Mesothelial cell of epicardium (in vitro differentiated cells): ENCODE data around the gene WDR74. TPM values are rescaled to one million over a fixed set of nuclear protein-coding genes. Genes with fewer than 3 reads are reported as not detected.
"Not testable (repeated sequence)": the region's sequence is repeated elsewhere in the genome, so short reads cannot be mapped to it uniquely, and the experiment has no call there.

Source experiments
- DNase-seq, 2 experiments: peaks; one replicate each; pipeline ENCODE4 v3.0.0; 2021; ENCODE audit warnings: low spot score in 2 of 2; ENCODE audit not compliant: unreplicated experiment in 2 of 2
- H3K27ac Mint-ChIP-seq: 2 replicates; pipeline ENCODE4 v1.8.0; 2021; ENCODE audit warnings: mixed read lengths
- H3K27me3 Mint-ChIP-seq: 2 replicates; pipeline ENCODE4 v1.8.0; 2021; ENCODE audit warnings: low read depth, mixed read lengths
- H3K36me3 Mint-ChIP-seq: 2 replicates; pipeline ENCODE4 v1.8.0; 2021; ENCODE audit warnings: mixed read lengths
- H3K4me1 Mint-ChIP-seq: 2 replicates; pipeline ENCODE4 v1.8.0; 2021; ENCODE audit warnings: mixed read lengths
- H3K4me3 Mint-ChIP-seq: 2 replicates; pipeline ENCODE4 v1.8.0; 2021; ENCODE audit warnings: mild to moderate bottlenecking, moderate library complexity, mixed read lengths
- H3K9me3 Mint-ChIP-seq: 2 replicates; pipeline ENCODE4 v1.8.0; 2021; ENCODE audit warnings: mixed read lengths
- total RNA-seq: library from RNA; stranded (reverse); gene quantifications from 3 replicates; pipeline ENCODE4 v1.2.1, GENCODE V29; 2021
- TF ChIP-seq, protein P1 (sequence below): fragments of 200-600 bp; sonication (generic); IDR thresholded peaks from one replicate; pipeline ENCODE4 v1.5.0; 2021; ENCODE audit warnings: antibody characterized with exemption; ENCODE audit not compliant: unreplicated experiment

The WDR74 gene
- total RNA-seq, 1 donor from 2014 or later = 63.7 TPM

DNA sequence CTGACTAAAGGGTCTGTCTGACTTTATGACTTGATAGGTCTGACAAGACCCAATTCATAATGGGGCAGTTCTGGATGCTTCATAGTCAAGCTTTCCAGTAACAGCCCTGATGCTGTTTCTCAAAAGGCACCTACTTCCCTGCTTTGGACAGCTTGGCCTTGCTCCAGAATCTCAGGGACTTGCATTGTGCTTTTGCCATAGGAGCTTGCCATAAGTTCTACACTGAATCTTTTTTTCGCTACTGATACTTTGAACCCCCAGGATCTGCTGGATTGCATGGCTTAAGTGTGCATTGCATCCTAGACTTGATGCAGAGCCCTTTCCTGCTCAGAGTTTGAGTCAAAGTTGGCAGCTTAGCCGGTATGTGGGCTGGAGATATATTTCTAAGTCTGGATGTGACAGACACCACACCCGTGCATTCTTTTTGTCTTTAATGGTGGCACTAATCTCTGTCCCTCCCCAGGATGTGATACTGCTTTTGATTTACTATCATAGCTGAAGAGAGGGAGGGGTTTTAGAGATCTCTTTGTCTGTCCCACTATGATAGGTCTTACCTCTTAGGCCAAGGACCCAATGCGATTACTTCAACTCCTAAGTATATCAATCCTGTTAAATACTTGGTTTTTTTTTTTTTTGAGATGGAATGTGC lies 24.4 kb upstream of the WDR74 start:
- H3K4me3 Mint-ChIP-seq = no peak overlapping the region
- H3K27ac Mint-ChIP-seq = peak overlapping the region; percentile 52
- H3K4me1 Mint-ChIP-seq = peaks cover 41% of the 10 kb centered on the region
- no peaks in the 10 kb centered on the region for H3K9me3 Mint-ChIP-seq
- TF ChIP-seq, protein P1, sequence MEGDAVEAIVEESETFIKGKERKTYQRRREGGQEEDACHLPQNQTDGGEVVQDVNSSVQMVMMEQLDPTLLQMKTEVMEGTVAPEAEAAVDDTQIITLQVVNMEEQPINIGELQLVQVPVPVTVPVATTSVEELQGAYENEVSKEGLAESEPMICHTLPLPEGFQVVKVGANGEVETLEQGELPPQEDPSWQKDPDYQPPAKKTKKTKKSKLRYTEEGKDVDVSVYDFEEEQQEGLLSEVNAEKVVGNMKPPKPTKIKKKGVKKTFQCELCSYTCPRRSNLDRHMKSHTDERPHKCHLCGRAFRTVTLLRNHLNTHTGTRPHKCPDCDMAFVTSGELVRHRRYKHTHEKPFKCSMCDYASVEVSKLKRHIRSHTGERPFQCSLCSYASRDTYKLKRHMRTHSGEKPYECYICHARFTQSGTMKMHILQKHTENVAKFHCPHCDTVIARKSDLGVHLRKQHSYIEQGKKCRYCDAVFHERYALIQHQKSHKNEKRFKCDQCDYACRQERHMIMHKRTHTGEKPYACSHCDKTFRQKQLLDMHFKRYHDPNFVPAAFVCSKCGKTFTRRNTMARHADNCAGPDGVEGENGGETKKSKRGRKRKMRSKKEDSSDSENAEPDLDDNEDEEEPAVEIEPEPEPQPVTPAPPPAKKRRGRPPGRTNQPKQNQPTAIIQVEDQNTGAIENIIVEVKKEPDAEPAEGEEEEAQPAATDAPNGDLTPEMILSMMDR = no peak
- DNase-seq = no peak
- H3K27me3 Mint-ChIP-seq = no peaks in the 10 kb centered on the region
- peaks cover 1% of the 10 kb centered on the region for H3K36me3 Mint-ChIP-seq

DNA sequence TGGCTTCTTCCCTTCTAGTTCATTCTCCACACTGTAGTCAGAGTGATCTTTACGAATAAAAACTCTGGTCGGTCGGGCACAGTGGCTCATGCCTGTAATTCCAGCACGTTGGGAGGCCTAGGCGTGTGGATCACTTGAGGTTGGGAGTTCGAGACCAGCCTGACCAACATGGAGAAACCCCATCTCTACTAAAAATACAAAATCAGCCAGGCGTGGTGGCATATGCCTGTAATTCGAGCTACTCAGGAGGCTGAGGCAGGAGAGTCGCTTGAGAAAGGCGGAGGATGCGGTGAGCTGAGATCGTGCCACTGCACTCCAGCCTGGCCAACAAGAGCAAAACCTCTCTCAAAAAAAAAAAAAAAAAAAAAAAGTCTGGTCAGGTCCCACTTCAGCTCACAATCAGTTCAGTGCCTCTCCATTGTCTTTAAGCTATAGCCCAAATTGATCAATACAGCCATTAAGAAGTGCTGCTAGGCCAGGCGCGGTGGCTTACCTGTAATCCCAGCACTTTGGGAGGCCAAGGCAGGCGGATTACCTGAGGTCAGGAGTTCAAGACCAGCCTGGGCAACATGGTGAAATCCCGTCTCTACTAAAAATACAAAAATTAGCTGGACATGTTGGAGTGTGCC lies 22.3 kb upstream of the WDR74 start:
- not testable (repeated sequence) for H3K27me3 Mint-ChIP-seq, H3K4me3 Mint-ChIP-seq, H3K36me3 Mint-ChIP-seq, DNase-seq, H3K9me3 Mint-ChIP-seq
- H3K4me1 Mint-ChIP-seq = peaks cover 59% of the 10 kb centered on the region
- H3K27ac Mint-ChIP-seq = peak overlapping the region; percentile 71

DNA sequence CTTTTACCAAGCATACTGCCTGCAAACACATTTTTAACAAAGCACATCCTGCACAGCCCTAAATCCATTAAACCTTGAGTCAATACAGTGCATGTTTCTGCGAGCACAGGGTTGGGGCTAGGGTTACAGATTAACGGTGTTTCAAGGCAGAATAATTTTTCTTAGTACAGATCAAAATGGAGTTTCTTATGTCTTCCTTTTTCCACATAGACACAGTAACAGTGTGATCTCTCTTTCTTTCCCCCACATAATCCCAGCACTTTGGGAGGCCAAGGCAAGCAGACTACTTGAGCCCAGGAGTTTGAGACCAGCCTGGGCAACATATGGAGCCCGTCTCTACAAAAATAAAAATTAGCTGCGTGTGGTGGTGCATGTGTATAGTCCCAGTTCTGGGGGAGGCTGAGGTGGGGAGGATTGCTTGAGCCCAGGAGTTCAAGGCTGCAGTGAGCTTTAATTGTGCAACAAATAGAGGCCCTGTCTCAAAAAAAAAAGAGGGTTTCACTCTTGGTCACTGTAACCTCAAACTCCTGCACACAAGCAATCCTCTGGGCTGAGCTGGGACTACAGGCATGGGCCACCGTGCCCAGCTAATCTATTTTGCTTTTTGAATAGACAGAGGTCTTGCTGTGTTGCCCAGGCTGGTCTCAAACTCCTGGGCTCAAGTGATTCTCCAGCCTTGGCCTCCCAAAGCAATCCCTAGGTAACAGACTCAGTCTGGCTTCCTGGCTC lies 21.6 kb upstream of the WDR74 start:
- Mint-ChIP-seq H3K4me1 (peaks cover 65% of the 10 kb centered on the region), H3K4me3 (peak overlapping the region; percentile 15), H3K27ac (peak overlapping the region; percentile 95)

DNA sequence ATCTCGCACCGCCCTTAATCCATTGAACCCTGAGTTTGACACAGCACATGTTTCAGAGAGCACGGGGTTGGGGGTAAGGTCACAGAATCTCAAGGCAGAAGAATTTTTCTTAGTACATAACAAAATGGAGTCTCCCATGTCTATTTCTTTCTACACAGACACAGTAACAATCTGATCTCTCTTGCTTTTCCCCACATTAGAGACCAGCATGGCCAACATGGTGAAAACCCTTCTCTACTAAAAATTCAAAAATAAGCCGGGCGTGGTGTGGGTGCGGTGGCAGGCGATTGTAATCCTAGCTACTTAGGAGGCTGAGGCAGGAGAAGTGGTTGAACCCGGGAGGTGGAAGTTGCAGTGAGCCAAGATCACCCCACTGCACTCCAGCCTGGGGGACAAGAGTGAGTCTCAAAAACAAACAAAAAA lies 19.9 kb upstream of the WDR74 start:
- Mint-ChIP-seq H3K4me1 (peaks cover 72% of the 10 kb centered on the region), H3K4me3 (peak overlapping the region; percentile 18), H3K27ac (peak overlapping the region; percentile 95)
- H3K9me3 Mint-ChIP-seq, H3K27me3 Mint-ChIP-seq, DNase-seq, H3K36me3 Mint-ChIP-seq: not testable (repeated sequence)

More for the DNA sequence above, 21.6 kb upstream of the WDR74 start:
- Mint-ChIP-seq H3K27me3 (no peaks in the 10 kb centered on the region), H3K9me3 (no peaks in the 10 kb centered on the region), H3K36me3 (no peaks in the 10 kb centered on the region)
- TF ChIP-seq, protein P1 = no peak
- no peak for DNase-seq

DNA sequence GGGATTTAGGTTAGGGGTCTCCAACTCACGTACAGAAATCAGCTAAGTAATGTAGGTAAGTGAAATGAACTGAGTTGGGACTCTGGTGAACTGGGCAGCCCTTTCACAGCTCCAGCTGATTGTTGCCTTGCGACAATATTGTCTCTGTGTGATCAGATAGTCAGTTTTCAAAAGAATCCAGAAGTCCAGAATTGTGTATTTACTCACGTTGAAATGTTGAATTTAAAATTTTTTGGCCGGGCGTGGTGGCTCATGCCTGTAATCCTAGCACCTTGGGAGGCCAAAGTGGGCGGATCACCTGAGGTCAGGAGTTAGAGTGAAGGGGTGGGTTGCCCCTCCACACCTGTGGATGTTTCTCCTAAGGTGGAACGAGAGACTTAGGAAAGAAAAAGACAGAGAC lies 18.8 kb upstream of the WDR74 start:
- TF ChIP-seq, protein P1 = no peak
- Mint-ChIP-seq H3K4me1 (peaks cover 73% of the 10 kb centered on the region), H3K4me3 (peak overlapping the region; percentile 96), H3K27ac (peak overlapping the region; percentile 95), H3K27me3 (no peaks in the 10 kb centered on the region), H3K36me3 (peaks cover 14% of the 10 kb centered on the region), H3K9me3 (no peaks in the 10 kb centered on the region)
- no peak for DNase-seq

DNA sequence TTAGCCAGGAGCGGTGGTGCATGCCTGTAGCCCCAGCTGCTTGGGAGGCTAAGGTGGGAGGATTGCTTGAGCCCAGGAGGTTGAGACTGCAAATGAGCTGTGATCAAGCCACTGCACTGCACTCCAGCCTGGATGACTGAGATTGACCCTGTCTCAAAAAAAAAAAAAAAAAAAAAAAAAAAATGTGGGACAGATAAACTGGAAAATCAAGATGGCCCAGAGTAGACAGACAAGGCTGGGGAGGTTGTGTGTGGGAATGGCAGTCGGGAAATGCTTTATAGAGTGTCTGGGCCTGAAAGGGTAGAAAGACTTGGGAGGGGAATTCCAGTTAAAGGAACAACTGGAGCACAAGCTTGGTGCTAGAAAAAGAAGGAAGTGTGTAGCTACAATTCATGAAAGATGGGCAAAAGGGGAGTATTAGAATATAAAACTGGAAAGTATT lies 18.2 kb upstream of the WDR74 start:
- Mint-ChIP-seq H3K36me3 (peaks cover 19% of the 10 kb centered on the region), H3K4me1 (peaks cover 76% of the 10 kb centered on the region), H3K27ac (peak overlapping the region; percentile 95), H3K4me3 (peak overlapping the region; percentile 96), H3K9me3 (no peaks in the 10 kb centered on the region), H3K27me3 (no peaks in the 10 kb centered on the region)
- DNase-seq = no peak
- TF ChIP-seq, protein P1 = no peak
